ENCODE results near the gene MIER2. TPM values are rescaled to one million over a fixed set of nuclear protein-coding genes. Genes with fewer than 3 reads are reported as not detected.
"Not testable (repeated sequence)": the region's sequence is repeated elsewhere in the genome, so short reads cannot be mapped to it uniquely, and the experiment has no call there.

MIER2 gene
- total RNA-seq, 2 donors from 2014 or later = 13.1 to 13.8 TPM

- no peaks in the 10 kb centered on the region for H3K9me3 ChIP-seq (ENCODE audit: control insufficient read depth, low read length, poor library complexity, severe bottlenecking)
- ATAC-seq = no peak
- H3K36me3 Mint-ChIP-seq (ENCODE audit: low read depth) = no peaks in the 10 kb centered on the region
- H3K27me3 Mint-ChIP-seq = peaks cover 42% of the 10 kb centered on the region
- H3K4me3 Mint-ChIP-seq = no peak overlapping the region
- DNase-seq = no peak
- no peaks in the 10 kb centered on the region for H3K4me1 Mint-ChIP-seq
- H3K27ac Mint-ChIP-seq = no peak overlapping the region
Observed at GRCh38 chr19:364496-365287, 20.1 kb upstream of the MIER2 start.

DNA sequence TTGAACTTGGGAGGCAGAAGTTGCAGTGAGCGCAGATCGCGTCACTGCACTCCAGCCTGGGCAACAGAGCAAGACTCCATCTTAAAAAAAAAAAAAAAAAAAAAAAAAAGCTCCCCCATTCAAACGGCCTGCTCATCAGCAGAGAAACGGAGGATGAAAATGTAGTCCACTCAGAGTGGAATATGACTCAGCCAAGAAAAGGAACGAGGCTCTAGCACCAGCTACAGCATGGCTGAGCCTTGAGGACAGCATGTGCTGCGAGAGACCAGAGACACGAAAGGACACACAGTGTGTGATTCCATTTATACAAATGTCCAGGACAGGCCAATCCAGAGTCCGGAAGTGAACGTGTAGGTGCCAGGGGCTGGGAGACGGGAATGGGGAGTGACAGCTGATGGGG is 18.1 kb upstream of the MIER2 start:
- Mint-ChIP-seq H3K4me1 (no peaks in the 10 kb centered on the region), H3K4me3 (no peak overlapping the region), H3K36me3 (ENCODE audit: low read depth) (no peaks in the 10 kb centered on the region), H3K27ac (no peak overlapping the region), H3K27me3 (peaks cover 41% of the 10 kb centered on the region)
- no peak for ATAC-seq
- H3K9me3 ChIP-seq (ENCODE audit: control insufficient read depth, low read length, poor library complexity, severe bottlenecking) = no peaks in the 10 kb centered on the region
- no peak for DNase-seq

DNA sequence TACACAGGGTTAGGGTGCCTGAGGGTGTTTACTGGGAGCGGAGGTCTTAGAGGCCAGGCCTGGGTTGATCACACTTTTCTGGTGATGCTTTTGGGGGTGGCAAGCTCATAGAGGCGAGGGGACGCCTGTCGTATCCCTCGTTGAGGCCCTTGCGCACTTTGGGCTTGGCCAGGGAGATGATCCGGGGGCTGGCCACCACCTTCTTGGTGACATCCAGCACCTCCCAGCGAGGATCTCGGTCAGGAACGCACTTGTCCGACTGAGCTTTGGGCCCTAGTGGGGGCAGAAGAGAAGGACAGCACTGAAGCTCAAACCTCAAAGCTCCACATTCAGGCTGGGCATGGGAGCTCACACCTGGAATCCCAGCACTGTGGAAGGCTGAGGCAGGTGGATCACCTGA is 17.6 kb upstream of the MIER2 start:
- H3K9me3 ChIP-seq (ENCODE audit: control insufficient read depth, low read length, poor library complexity, severe bottlenecking) = no peaks in the 10 kb centered on the region
- no peak overlapping the region for H3K27ac Mint-ChIP-seq
- no peaks in the 10 kb centered on the region for H3K36me3 Mint-ChIP-seq (ENCODE audit: low read depth)
- no peaks in the 10 kb centered on the region for H3K4me1 Mint-ChIP-seq
- no peak overlapping the region for H3K4me3 Mint-ChIP-seq
- peaks cover 35% of the 10 kb centered on the region for H3K27me3 Mint-ChIP-seq
- no peak for DNase-seq
- no peak for ATAC-seq

DNA sequence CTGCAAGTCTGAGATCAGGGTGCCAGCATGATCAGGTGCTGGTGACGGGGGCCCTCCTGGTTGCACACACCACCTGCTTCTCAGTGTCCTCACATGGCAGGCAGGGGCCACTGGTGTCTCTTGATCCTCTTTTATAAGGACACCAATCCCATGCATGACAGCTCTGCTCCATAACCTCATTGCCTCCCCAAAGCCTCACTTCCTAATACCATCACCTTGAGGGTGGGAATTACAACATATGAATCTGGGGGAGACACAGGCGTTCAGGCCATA is 15.0 kb upstream of the MIER2 start:
- DNase-seq = no peak
- no peak overlapping the region for H3K27ac Mint-ChIP-seq

GRCh38 chr19:355536-355935 is 10.9 kb upstream of the MIER2 start:
- not testable (repeated sequence) for DNase-seq; H3K4me1 Mint-ChIP-seq; ATAC-seq; H3K9me3 ChIP-seq (ENCODE audit: control insufficient read depth, low read length, poor library complexity, severe bottlenecking); H3K27me3 Mint-ChIP-seq; H3K4me3 Mint-ChIP-seq; H3K36me3 Mint-ChIP-seq (ENCODE audit: low read depth); H3K27ac Mint-ChIP-seq

More for the DNA sequence above, 15.0 kb upstream of the MIER2 start:
- Mint-ChIP-seq H3K4me1 (no peaks in the 10 kb centered on the region), H3K27me3 (peaks cover 13% of the 10 kb centered on the region), H3K36me3 (ENCODE audit: low read depth) (no peaks in the 10 kb centered on the region), H3K4me3 (no peak overlapping the region)
- no peak for ATAC-seq
- no peaks in the 10 kb centered on the region for H3K9me3 ChIP-seq (ENCODE audit: control insufficient read depth, low read length, poor library complexity, severe bottlenecking)

GRCh38 chr19:355134-355533 is 10.5 kb upstream of the MIER2 start:
- no peak overlapping the region for H3K27ac Mint-ChIP-seq

DNA sequence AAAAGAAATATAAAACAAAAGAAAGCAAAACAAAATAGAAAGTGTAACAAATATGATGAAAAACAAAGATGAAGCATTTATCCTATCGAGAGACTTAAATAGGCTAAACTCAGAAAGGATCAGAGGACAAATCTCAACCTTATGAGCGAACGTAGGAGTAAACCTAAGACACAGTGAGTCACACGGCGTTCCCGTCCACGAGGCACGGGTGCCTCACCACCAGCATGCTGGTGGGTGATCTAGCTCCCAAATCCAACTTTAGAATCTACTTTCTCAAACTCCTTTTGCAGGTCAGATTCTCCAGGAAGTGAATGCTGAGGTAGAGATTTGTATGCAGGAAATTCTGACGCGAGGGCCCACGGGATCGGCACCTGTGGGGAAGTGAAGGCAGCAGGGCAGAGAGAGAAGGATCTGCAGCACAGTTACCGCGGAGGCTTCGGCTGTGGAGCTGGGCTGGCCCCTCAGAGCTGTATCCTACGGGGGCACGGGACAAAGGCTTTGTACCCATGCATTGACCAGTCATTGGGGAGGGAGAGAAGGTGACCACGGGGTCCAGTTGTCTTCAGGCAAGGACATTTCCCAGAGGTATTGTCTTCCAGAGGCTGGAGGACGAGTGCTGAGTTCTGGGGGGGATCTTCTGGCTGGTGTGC is 7.5 kb upstream of the MIER2 start:
- Mint-ChIP-seq H3K27me3 (no peaks in the 10 kb centered on the region), H3K4me1 (no peaks in the 10 kb centered on the region), H3K36me3 (ENCODE audit: low read depth) (no peaks in the 10 kb centered on the region), H3K27ac (no peak overlapping the region), H3K4me3 (no peak overlapping the region)
- ATAC-seq (no peak), DNase-seq (no peak)
- H3K9me3 ChIP-seq (ENCODE audit: control insufficient read depth, low read length, poor library complexity, severe bottlenecking) = no peaks in the 10 kb centered on the region

More at GRCh38 chr19:355134-355533, 10.5 kb upstream of the MIER2 start:
- Mint-ChIP-seq H3K4me1 (no peaks in the 10 kb centered on the region), H3K4me3 (no peak overlapping the region), H3K27me3 (peaks cover 7% of the 10 kb centered on the region), H3K36me3 (ENCODE audit: low read depth) (no peaks in the 10 kb centered on the region)
- H3K9me3 ChIP-seq (ENCODE audit: control insufficient read depth, low read length, poor library complexity, severe bottlenecking) = no peaks in the 10 kb centered on the region
- ATAC-seq (no peak), DNase-seq (no peak)

GRCh38 chr19:347946-348861 is 3.6 kb upstream of the MIER2 start:
- Mint-ChIP-seq H3K27ac (no peak overlapping the region), H3K27me3 (peaks cover 5% of the 10 kb centered on the region), H3K4me1 (peaks cover 8% of the 10 kb centered on the region), H3K36me3 (ENCODE audit: low read depth) (no peaks in the 10 kb centered on the region), H3K4me3 (no peak overlapping the region)
- no peaks in the 10 kb centered on the region for H3K9me3 ChIP-seq (ENCODE audit: control insufficient read depth, low read length, poor library complexity, severe bottlenecking)
- no peak for DNase-seq
- no peak for ATAC-seq

GRCh38 chr19:345320-345879 is 804 bp upstream of the MIER2 start:
- peak overlapping the region; percentile 0 for H3K27ac Mint-ChIP-seq
- peaks cover 5% of the 10 kb centered on the region for H3K27me3 Mint-ChIP-seq
- ATAC-seq (no peak), DNase-seq (no peak)
- H3K36me3 Mint-ChIP-seq (ENCODE audit: low read depth) = no peaks in the 10 kb centered on the region
- H3K4me3 Mint-ChIP-seq = peak overlapping the region; percentile 78
- peaks cover 30% of the 10 kb centered on the region for H3K4me1 Mint-ChIP-seq
- no peaks in the 10 kb centered on the region for H3K9me3 ChIP-seq (ENCODE audit: control insufficient read depth, low read length, poor library complexity, severe bottlenecking)

DNA sequence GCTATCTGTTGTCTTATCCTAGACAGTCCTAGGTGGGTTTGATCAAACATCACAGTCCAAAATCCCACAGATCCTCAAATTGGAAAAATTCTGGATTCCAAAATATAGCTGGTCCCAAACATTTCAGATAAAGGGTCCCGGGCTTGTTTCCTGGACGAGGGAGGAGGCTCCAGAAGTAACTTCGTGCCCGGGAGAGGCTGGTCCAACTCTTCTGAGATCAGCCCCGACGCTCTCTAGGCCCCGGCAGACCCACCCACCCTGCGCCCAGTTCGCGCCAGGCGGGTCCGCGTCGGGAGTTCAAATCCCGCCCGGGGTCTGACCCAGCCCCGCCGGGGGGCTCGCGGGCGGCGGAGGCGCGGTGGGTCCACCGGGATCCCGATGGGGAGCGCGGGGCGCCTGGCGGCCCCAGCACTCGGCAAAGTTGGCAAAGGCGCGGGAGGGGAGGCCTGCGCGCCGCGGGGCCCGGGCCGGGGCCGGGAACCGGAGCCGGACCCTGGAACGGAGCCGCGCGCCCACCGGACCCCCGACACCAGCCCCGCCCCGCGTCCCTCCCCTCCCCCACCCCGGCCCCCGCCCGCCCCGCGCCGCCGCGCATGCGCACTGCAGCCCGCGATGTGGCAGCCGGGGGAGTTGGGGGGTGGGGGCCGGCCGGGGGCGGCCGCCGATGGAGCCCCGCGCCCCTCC is 513 bp downstream of the MIER2 start:
- Mint-ChIP-seq H3K27me3 (peaks cover 5% of the 10 kb centered on the region), H3K4me3 (peak overlapping the region; percentile 91), H3K27ac (peak overlapping the region; percentile 93), H3K36me3 (ENCODE audit: low read depth) (no peaks in the 10 kb centered on the region), H3K4me1 (peaks cover 40% of the 10 kb centered on the region)
- no peaks in the 10 kb centered on the region for H3K9me3 ChIP-seq (ENCODE audit: control insufficient read depth, low read length, poor library complexity, severe bottlenecking)
- DNase-seq (peak in 1 of 3 donors; percentile 54), ATAC-seq (peak; percentile 61)

DNA sequence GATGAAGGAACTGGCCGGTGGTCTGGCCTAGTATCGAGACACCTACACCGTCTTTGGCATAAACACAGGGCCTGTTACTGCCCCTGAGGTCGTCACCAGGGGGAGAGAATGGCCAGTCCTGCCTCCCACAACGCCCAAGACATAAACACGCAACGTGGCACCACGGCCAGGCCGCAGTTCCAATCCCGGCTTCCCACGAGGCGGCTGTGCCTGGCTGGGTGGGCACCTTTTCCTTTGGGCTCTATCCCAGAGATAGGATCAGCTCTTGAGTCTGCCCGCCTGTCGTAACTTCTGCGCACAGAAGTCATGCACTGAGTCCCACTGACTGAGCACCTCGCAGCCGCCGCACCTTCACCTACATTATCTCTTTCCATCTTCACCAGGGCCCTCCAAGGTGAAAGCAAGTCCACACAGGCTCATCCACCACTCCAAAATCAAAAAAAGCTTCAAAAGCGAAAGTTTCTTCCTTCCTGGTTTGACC is 1.1 kb downstream of the MIER2 start:
- Mint-ChIP-seq H3K4me1 (peaks cover 43% of the 10 kb centered on the region), H3K27ac (peak overlapping the region; percentile 93), H3K36me3 (ENCODE audit: low read depth) (no peaks in the 10 kb centered on the region), H3K27me3 (peaks cover 5% of the 10 kb centered on the region), H3K4me3 (peak overlapping the region; percentile 91)
- DNase-seq (no peak), ATAC-seq (no peak)
- H3K9me3 ChIP-seq (ENCODE audit: control insufficient read depth, low read length, poor library complexity, severe bottlenecking) = no peaks in the 10 kb centered on the region

- DNase-seq = no peak
- Mint-ChIP-seq H3K27me3 (peaks cover 5% of the 10 kb centered on the region), H3K4me3 (peak overlapping the region; percentile 91), H3K27ac (peak overlapping the region; percentile 93), H3K4me1 (peaks cover 46% of the 10 kb centered on the region), H3K36me3 (ENCODE audit: low read depth) (no peaks in the 10 kb centered on the region)
- no peak for ATAC-seq
- H3K9me3 ChIP-seq (ENCODE audit: control insufficient read depth, low read length, poor library complexity, severe bottlenecking) = no peaks in the 10 kb centered on the region
Observed at GRCh38 chr19:342801-343421, 1.7 kb downstream of the MIER2 start.
